HG03095 (cell line): ENCODE data around the gene SKIL.

Experiments
- ATAC-seq: cut with Tn5 transposase; IDR thresholded peaks from one replicate; pipeline ENCODE4 v1.9.1; 2021; ENCODE audit warnings: moderate library complexity; ENCODE audit not compliant: unreplicated experiment

SKIL gene

GRCh38 chr3:170436697-170437096 is 79.2 kb downstream of the SKIL start:
- ATAC-seq = no peak

GRCh38 chr3:170437176-170437575 is 79.7 kb downstream of the SKIL start:
- no peak for ATAC-seq

GRCh38 chr3:170437696-170438407 is 80.3 kb downstream of the SKIL start:
- ATAC-seq = no peak

DNA sequence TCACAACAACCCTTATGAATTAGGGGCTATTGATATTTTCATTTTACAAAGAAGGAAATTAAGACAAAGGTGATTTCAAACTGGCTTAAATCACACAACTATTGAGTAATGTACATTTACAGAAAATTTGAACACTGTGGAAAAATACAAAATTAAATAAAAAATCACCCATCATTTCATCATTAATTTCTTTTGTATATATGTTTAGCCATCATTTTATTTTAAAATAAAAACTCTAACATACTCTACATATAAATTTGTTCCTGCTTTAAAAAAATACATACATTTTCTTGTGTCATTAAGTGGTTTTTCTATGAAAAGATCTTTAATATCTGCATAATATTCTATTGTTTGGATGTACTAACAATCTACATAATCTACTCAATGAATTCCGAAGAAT is 81.3 kb downstream of the SKIL start:
- ATAC-seq = no peak

DNA sequence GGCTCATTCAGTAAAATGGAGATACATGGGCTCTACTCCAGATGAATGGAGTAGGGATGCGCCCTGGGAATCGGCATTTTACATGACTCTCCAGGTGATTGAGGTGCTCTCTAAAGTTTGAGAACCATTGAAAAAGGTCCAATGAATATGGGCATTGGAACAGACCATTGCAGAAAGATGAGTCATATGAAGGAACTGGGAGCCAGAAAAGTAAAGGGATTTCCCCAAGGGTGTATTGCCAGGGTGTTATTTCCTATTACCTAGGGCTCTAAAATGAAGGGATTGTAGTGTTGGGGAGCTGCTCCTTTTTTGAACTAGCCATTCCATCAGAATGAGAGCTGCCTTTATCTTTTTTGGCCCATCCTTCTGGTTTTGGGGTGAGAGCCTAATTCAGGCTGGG is 82.8 kb downstream of the SKIL start:
- ATAC-seq = no peak

DNA sequence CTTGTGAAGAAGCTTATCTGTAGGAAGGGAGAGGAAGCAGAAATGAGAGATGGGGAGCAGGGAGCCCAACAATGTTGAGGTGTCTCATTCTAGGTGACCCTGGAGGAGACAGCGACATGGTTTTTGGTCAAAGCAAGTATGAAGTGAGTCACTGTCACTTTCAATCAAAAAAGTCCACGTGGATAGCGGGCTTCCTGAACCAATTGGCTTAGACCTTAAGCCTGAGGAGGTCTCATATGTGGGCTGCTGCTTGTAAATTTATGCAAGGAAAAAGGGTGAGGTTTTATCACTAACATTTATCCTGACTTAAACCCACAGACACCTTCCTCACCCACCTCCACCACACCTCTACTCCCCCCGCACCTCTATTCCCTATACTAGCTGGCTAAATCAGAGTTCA is 83.9 kb downstream of the SKIL start:
- no peak for ATAC-seq

GRCh38 chr3:170442947-170443346 is 85.4 kb downstream of the SKIL start:
- no peak for ATAC-seq

GRCh38 chr3:170443457-170443856 is 85.9 kb downstream of the SKIL start:
- no peak for ATAC-seq
